ENCODE data around the gene CCDC15.

The CCDC15 gene, protein sequence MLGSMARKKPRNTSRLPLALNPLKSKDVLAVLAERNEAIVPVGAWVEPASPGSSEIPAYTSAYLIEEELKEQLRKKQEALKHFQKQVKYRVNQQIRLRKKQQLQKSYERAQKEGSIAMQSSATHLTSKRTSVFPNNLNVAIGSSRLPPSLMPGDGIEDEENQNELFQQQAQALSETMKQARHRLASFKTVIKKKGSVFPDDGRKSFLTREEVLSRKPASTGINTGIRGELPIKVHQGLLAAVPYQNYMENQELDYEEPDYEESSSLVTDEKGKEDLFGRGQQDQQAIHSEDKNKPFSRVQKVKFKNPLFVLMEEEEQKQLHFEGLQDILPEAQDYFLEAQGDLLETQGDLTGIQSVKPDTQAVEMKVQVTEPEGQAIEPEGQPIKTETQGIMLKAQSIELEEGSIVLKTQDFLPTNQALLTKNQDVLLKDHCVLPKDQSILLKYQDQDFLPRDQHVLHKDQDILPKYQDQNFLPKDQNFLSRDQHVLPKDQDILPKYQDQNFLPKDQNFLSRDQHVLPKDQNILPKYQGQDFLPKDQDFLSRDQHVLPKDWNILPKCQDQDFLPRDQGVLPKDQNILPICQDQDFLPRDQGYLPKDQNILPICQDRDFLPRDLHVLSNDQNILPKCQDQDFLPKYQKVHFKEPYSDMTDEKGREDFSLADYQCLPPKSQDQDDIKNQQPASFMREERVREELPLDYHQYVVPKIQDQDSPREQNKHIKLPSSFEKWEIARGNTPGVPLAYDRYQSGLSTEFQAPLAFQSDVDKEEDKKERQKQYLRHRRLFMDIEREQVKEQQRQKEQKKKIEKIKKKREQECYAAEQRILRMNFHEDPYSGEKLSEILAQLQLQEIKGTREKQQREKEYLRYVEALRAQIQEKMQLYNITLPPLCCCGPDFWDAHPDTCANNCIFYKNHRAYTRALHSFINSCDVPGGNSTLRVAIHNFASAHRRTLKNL

GRCh38 chr11:124953753-124954589, at the start of gene CCDC15:
CCDC15 (plus strand) TSS chr11:124954202; CDS start chr11:124954733, 531 bp downstream.
- peak; percentile 92 to 94 for DNase-seq

DNA sequence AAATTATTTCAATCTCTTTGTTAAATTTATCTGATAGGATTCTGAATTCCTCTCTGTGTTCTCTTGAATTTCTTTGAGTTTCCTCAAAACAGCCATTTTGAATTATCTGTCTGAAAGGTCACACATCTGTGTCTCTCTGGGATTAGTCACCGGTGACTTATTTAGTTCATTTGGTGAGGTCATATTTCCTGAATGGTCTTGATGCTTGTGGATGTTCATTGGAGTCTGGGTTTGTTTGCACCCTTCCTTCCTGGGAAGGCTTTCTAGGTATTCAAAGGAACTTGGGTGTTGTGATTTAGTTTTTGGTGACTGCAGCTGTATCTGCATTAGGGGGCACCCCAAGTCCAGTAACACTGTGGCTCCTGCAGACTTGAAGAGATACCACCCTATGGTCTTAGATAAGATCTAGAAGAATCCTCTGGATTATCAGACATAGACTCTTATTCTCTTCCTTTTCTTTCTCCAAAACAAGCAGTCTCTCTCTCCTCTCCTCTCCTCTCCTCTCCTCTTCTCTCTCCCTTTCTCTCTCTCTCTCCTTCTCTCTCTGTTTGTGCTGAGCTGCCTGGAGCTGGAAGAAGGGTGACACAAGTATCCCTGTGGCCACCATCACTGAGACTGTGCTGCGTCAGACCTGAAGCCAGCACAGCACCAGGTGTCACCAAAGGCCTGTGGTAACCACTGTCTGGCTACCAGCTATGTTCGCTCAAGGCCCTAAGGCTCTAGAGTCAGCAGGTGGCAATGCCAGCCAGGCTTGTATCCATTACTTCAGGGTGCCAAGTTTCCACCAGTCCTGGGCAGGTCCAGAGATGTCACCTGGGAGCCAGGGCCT, 38.2 kb upstream of the CCDC15 start:
- no peak for DNase-seq

DNA sequence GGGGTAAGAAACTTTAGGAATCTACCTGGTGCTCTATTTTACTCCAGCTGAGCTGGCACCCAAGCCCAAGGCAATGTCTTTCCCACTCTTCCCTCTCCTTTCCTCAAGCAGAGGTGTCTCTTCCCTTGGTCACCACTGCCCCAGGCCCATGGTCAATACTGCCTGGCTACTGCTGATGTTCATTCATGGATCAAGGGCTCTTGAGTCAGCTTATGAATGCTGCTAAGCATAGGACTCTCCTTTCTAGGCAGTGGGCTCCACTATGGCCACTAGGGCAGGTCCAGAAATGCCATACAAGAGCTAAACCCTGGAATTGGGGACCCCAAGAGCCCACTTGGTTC, 37.7 kb upstream of the CCDC15 start:
- DNase-seq = no peak

- DNase-seq = no peak
Observed at GRCh38 chr11:124917115-124917637, 36.8 kb upstream of the CCDC15 start.

DNA sequence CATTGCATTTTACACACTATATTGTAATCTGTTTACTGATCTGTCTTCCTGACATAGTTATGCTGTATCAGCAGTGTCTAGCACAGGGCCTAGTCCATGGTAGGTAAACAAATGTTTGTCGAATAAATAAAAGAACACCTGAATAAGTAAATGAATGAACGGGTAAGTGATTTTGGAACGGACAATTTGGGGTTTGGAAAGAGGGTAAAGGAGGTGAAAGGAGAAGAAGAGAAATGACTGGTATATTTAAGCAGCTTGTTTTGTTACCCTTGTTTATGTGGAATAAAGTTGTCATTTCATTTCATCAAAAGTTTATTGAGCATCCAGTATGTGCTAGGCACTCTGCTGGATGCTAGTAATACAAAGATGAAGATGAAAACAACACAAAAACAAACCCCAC, 35.1 kb upstream of the CCDC15 start, which contains the start of gene HEPN1:
Gene HEPN1, plus strand, starts transcription at position 301 of the 400 bp plus-strand sequence.
- no peak for DNase-seq

- no peak for DNase-seq
Observed at GRCh38 chr11:124919898-124920297, 34.1 kb upstream of the CCDC15 start.

DNA sequence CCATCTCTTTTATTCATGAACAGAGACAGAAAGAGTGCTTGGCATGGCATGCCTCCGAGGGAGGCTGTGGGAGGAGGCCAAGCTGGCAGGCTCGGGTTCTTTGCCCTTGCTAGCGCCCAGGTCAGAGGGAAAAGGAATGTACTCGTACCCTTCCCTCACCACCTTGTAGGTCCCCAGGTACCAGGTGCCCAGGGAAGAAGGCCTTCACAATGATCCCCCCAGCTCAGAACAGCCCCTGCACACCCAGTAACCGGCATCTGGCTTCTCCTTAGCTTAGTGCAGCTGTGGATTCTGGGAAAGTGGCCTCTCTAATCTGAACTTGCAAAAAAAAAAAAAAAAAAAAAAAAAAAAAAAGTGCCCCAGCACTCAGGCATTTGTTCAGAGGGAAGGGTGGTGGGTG, 33.6 kb upstream of the CCDC15 start:
- DNase-seq = no peak

- no peak for DNase-seq
Observed at GRCh38 chr11:124920870-124921609, 33.0 kb upstream of the CCDC15 start.

DNA sequence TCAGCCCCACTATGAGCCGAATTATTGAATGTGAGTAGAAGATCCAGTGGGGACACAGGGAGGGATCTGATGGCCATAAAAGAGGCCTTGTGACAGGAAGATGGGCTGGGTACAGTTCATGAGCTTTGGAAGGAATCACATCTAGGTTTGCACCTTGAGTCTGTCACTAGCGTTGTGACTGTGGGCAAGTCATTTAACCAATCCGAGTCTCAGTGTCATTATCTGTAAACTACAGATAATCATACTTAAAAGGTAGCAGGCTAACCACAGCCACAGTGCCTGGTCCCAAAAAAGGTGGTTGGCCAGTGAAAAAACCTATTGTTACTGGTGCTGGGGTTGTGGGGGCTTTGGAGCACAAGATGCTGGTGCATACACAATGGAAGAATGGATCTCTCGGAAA, 31.2 kb upstream of the CCDC15 start:
- DNase-seq = no peak

- DNase-seq = no peak
Observed at GRCh38 chr11:124923296-124923695, 30.7 kb upstream of the CCDC15 start.

GRCh38 chr11:124928942-124929665, 24.9 kb upstream of the CCDC15 start:
- DNase-seq = no peak

DNA sequence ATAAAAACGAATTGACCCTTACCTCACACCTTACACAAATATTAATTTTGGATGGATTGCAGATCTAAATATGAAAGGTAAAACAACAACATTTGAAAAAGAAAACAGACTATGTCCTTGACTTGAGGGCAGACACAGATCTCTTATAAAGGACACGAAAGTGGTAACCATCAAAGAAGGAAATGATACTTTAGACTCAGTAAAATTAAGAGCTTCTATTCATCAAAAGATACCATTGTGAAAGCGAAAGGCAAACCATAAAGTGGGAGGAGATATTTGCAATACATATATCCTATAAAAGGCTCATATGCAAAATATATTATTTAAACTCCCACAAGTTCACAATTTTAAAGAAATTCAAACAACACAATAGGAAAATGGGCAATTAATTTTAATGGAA, 23.2 kb upstream of the CCDC15 start:
- DNase-seq = no peak

GRCh38 chr11:124934862-124935547, 19.0 kb upstream of the CCDC15 start:
- no peak for DNase-seq

GRCh38 chr11:124935548-124936514, 18.2 kb upstream of the CCDC15 start, which contains the start of gene HEPACAM:
HEPACAM (minus strand) TSS chr11:124936047; CDS start chr11:124936006, 41 bp downstream.
- DNase-seq = no peak

- no peak for DNase-seq
Observed at GRCh38 chr11:124937336-124937935, 16.6 kb upstream of the CCDC15 start.

DNA sequence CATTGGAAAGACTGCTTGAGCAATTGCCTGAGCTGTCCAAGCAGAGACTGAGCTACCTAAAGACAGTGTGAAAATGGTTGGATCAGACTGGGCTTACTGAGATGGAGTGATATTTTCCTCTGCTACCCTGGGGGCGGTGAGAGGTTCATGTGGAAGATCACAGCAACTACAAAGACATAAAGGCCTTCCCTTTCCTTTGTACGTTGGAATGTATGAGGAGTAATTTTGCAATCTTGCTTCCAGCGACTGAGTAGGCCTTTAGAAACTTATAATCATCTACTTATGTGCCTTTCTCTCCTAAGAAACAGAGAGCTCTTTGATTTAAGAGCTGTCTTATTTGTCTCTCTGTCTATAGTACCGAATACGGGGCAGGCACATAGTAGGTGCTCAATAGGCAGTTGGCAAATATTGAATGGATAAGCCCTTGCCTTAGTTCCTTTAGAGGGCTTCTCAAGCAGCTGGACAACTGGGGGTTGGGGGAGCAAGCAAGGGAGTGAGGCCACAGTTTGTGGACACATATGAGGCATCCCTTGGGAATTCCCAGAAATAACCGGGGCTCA, 15.7 kb upstream of the CCDC15 start:
- DNase-seq = no peak

- DNase-seq = no peak
Observed at GRCh38 chr11:124938970-124939369, 15.0 kb upstream of the CCDC15 start.
